Amniotic stem cell (primary cell): ENCODE measurements around the gene FAM180A.

Experiments used
- DNase-seq: peaks from one replicate; lab custom pipeline; 2025; lab: John Stamatoyannopoulos, UW

FAM180A gene

DNA sequence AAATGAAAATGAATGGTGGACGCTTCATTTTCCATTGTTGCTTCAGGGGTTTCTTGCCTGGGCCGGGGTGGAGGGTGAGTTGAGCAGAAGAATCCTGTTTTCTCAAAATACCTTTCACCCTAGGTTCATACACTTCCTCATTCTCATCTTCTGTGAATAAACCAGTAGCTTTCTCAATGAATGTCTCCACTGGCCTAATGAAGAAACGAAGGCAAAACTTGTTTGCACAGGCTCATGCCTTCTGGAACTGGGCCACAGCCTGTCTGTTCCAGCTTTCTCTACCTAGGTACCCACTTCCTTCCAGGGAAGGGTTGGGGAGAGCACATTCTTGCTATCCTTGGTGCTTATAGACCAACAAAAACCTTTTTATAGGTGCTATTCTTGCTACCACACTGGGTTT, 65.0 kb downstream of the FAM180A start:
- DNase-seq: no peak

DNA sequence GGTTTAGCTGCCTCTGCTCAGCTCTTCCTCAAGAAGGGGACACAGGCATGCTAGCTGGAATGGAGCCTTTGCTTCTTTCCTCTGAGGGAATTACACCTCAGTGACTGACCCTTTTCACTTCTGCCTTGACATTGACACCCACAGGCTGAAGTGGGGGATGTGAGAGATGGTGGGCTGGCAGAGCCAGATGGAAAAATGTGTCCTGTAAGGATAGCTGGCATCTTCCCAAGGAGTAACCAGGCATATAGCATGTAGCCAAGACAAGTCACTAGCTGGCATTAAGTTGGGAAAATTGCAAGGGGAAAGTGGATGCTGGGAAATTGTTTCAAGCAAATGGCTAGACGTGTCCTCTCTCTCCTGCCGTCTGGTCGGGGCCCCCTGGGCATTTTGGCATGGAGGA, 66.4 kb downstream of the FAM180A start:
- no peak for DNase-seq

DNA sequence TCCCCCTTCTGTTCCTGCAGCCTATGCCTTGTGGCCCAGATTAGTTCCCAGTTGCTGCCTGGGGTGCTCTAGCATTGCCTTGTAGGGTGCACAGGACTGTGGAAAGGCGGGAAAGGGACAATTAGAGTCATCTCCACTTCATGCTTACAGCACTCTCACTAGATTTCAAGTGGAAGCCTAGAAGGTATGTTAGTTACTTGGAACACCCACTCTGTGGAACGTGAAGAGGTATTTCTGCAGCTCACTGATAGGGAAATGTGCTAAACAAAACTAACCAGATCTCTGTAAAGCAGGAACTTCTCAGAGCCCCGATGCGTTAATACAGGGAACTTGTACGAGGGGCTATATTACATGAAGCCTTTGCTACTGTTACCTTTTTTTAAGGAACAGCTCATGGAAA, 66.9 kb downstream of the FAM180A start:
- no peak for DNase-seq
